HG03354 (cell line): ENCODE measurements around the gene CCDC187.

ENCODE experiments used
- ATAC-seq: cut with Tn5 transposase; IDR thresholded peaks from one replicate; pipeline ENCODE4 v1.9.1; 2021; ENCODE audit warnings: mild to moderate bottlenecking; ENCODE audit not compliant: unreplicated experiment, poor library complexity, severe bottlenecking

The CCDC187 gene

DNA sequence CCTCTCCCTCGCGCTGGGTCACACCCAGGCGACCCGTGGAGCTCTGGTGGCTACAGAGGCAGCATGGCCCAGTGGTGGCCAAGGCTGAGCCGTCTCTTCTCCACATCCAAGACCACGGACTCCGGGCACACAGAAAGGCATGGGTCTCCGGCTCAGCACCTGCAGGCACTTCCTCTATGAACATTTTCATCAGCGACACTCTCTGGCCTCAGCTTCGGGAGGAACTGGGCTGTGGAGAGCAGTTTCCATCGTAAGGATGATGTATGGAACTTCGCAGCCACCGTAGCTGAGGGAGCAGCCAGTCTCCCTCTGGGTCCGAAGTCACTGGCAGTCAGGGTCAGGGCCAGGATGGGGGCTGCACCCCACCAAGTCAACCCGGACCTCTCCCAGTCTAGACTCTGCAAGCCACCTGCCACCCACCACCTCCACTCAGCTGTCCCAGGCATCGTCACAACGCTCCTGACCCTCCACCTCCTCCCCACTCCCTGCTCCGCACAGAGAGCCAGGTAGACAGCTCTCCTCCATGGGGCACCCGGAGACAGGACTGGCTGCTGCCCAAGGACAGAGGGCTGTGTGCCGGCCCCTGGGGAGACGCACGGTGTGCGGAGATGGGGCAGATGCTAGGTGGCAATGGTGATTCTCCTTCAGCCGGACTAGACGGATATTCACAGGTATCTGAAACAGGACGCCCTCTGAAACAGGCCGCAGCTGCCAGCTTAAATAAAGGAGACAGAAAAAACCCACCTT, 68.0 kb downstream of the CCDC187 start:
- no peak for ATAC-seq

DNA sequence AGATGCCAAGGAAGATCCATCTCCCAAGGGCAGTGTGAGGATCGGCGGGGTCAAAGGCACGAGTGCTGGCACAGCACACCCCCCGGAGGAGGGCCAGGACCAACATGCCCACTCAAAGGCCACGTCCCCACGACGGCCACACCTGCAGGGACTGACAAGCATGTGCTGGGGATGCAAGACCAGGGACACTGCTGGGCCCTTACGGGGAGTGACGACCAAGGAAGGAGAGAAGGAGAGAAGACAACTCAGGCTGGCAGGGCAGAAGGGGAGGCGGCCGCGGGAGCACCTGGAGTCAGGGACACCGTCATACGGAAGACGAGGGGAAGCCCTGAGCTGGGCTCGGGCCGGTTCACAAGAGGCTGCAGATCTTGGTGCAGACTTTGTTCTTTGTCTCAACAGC, 68.7 kb downstream of the CCDC187 start:
- ATAC-seq, result no peak

DNA sequence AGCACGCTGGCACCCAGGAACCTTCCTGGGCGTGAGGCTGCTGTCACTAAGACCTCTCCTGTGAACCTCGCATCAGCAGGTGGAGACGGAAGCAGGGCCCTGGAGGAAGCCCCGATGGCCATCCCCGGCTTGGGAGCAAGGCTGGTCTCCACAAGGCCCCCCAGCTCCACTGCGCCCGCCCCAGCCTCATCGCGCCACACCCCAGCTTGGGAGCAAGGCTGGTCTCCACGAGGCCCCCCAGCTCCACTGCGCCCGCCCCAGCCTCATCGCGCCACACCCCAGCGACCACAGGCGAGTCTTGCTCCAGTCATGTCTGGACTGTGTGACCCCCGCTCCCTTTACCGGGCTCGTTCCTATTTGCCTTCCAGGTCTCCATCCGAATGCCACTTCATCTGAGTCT, 69.3 kb downstream of the CCDC187 start:
- ATAC-seq, result no peak

DNA sequence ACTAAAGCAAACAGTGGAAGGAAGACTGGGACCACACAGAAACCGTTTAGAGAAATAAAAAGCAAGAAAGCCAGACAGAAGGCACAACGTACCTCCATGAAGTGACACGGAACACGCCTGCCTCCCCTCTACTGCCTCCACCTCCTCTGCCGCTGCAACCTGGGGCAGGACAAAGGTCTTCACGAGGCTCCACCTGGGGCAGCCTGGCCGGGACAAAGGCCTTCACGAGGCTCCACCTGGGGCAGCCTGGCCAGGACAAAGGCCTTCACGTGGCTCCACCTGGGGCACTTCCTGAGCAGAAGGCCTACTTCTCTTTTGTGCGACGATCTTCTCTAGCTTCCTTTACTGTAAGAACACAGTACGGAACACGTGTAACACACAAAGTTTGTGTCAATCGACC, 70.0 kb downstream of the CCDC187 start:
- no peak for ATAC-seq

DNA sequence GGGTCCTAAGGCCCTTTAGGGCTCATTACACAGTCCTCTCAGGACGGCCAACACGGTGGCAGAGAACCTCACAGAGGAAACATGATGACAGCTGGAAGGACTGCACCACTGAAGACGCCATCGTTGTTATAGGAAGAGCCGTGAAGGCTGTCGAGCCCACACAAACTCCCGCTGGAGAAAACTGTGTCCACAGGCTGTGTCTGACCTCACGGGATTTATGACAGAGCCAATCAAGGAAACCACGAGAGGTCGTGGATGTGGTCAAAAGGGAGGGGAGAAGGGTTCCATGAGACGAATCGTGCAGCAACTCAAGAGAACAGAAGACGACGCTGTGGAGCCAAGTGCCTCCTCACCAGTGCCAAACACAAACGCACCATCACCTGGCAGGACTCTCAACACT, 70.5 kb downstream of the CCDC187 start:
- no peak for ATAC-seq

- no peak for ATAC-seq
Observed at GRCh38 chr9:136232969-136233368, 70.9 kb downstream of the CCDC187 start.

- ATAC-seq, result no peak
Observed at GRCh38 chr9:136231478-136232297, 72.2 kb downstream of the CCDC187 start.

GRCh38 chr9:136230773-136231172, 73.1 kb downstream of the CCDC187 start:
- ATAC-seq, result no peak

GRCh38 chr9:136230365-136230764, 73.5 kb downstream of the CCDC187 start:
- no peak for ATAC-seq

DNA sequence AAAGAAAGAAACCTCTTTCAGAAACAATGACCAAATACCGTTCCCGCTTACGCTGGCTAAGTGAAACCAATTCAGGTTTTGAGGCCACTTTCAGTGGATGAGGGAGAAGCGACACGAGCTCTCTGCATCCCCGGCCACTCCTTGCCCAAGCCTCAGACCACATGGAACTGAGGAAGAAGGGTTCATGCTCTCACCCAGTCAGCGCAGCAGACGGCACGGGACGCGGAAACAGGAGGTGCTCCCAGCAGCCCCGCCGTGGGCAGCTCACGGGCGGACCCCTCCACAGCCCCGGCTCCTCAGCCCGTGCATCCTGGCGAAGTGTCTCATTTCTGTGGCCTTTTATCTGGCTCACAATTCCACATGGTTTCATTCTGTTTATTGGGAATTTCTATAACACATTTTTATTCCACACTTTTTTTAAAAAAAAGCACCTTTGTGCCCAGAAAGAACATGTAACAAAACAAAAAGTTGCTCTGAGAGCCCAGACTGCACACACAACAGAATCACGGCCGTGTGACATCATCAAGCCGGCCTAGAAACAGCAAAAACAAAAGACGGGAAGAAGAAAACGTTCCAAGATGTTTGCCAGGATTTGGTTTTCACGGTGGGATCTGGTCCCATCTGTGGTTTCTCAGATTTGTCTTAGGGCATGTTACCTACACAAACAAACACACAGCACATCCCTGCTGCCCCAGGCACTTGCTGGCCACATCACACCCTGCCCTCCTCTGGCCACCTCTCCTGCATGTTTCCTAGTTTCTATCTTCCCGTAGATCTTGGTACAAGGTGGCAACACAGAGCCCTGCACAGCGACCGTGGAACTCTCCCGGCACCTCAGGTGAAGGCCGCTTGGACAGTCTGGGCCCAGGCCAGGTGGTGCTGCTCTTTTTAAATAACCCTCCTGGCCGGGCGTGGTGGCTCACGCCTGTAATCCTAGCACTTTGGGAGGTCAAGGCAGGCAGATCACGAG, 74.5 kb downstream of the CCDC187 start:
- ATAC-seq, result no peak

- ATAC-seq, result no peak
Observed at GRCh38 chr9:136228107-136228875, 75.6 kb downstream of the CCDC187 start.

GRCh38 chr9:136226680-136227407, 77.0 kb downstream of the CCDC187 start:
- ATAC-seq, result no peak

DNA sequence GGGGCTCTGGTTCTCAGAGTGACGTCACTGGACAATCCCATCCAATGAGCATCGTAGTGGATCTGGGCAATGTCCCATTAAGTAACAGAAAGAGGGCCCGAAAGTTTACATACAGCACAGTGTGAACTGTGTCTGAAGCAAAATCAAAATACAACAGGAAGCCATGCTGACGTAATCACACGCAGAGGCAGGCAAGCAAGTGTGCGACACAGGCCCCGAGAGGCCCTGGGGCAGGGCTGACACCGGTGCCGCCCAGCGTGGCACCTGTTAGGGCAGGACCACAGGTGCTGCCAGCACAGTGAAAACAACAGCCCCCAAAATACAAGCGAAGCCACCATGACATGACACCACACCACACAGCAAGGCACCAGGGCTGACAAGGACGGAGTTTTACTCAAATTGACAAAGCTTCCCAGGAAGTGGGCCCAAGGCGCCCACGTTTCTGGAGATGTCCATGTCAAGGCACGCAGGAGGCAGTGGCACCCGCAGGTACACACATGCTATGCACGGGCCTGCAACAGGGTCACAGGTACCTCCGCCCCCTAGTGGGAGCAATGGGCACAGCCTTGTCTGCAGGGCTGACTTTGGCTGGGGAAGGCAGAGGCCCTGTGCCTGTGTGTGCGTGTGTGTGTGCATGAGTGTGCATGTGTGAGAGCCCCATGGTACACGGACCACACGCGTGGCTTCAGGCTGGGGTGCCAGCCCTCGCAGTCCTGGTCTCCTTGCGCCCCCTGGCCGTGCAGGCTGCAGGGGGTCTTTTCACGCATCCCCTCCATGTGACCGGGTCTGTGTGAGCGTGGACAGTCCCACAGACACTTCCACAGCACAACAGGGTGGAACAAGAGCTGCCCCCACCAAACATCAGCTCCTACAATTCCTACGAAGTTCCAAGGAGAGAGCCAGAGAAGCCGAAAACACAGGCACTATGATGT, 77.9 kb downstream of the CCDC187 start:
- ATAC-seq, result peak; percentile 71

GRCh38 chr9:136225366-136225747, 78.5 kb downstream of the CCDC187 start:
- peak; percentile 63 for ATAC-seq

- no peak for ATAC-seq
Observed at GRCh38 chr9:136223871-136224640, 79.8 kb downstream of the CCDC187 start.

DNA sequence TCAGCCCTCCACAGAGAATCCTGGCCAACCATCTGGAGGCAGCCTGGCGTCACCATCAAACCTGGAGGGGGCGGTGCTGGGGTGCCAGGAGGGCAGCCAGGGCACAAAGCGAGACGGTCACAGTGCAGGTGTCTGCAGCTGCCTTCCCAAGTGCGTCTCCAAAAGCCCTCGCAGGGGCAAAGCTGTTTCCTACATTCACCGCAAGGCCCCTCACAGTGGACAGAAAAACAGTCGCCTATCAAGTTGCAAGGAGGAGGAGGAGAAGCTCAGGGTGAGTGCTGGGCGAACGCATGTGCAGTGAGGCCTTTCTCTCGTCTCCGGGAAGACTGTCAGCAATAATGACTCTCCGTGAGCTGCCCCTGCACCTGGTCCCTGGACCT, 81.0 kb downstream of the CCDC187 start:
- no peak for ATAC-seq
